GM19372 (cell line): ENCODE data around the gene FN3K.

Source experiments
- ATAC-seq: cut with Tn5 transposase; IDR thresholded peaks from one replicate; pipeline ENCODE4 v1.9.1; 2021; ENCODE audit warnings: mild to moderate bottlenecking, low read depth, moderate library complexity; ENCODE audit not compliant: unreplicated experiment

The FN3K gene

DNA sequence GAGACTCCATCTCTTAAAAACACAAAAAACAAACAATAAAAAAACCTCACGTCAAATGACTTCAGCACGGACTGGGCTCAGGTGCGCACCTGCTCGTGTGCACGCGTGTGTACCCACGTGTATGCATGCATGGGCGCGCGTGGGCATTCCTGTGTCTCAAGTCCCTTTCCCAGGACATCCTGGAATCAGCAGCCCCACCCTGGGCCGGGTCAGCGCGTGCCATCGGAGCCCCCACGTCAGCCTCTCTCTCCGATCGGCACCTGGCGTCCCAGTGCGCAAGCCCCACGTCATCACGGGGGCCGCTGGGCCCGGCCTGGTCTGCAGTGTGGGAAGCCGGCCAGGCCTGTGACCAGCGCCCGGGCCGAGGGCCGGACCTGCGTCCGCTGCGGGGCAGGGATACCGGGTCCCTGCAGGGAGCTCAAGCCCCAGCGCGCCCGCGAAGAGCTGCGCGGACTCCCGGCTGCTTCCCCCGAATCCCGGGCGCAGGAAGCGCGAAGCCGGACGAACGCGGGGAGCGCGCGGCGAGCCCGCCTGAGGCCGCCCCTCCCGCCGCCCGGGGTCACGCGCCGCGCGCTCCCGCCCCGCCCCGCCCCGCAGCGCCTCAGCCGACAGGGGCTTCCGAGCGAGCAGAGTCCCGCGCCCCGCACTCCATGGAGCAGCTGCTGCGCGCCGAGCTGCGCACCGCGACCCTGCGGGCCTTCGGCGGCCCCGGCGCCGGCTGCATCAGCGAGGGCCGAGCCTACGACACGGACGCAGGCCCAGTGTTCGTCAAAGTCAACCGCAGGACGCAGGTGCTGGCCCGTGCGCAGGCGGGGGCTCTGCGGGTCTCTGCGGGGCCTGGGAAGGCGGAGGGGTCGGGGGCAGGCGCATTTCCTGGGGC, at the start of gene FN3K:
TSS of gene FN3K (plus strand) at position 629 of the 880 bp plus-strand sequence. CDS start at position 651, 22 bp downstream.
- ATAC-seq, result no peak

GRCh38 chr17:82686366-82687324, 48.8 kb upstream of the FN3K start:
- ATAC-seq, result no peak

DNA sequence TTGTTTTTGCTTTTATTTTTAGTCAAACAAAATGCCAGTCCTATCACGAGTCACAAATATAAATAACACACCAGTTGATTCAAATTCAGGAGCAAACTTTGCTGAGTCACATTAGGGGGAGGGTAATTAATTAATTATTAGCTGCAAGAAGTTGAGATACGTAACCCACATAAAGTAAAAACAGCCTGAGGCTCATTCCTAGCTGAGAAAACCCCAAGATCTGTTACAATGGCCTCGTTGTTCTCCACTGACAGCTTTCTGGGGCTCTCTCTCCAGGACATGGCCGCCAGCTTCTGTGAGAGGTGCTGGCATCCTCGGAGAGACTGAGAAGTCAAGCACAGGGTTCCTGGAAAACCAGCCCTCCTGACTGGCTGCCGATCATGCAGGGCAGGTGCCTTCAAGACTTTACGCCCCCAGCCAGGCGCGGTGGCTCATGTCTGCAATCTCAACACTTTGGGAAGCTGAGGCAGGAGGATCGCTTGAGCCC, 48.0 kb upstream of the FN3K start:
- ATAC-seq, result no peak

- ATAC-seq, result no peak
Measured at GRCh38 chr17:82687871-82688270, 47.5 kb upstream of the FN3K start.

GRCh38 chr17:82689077-82689476, 46.3 kb upstream of the FN3K start:
- no peak for ATAC-seq

DNA sequence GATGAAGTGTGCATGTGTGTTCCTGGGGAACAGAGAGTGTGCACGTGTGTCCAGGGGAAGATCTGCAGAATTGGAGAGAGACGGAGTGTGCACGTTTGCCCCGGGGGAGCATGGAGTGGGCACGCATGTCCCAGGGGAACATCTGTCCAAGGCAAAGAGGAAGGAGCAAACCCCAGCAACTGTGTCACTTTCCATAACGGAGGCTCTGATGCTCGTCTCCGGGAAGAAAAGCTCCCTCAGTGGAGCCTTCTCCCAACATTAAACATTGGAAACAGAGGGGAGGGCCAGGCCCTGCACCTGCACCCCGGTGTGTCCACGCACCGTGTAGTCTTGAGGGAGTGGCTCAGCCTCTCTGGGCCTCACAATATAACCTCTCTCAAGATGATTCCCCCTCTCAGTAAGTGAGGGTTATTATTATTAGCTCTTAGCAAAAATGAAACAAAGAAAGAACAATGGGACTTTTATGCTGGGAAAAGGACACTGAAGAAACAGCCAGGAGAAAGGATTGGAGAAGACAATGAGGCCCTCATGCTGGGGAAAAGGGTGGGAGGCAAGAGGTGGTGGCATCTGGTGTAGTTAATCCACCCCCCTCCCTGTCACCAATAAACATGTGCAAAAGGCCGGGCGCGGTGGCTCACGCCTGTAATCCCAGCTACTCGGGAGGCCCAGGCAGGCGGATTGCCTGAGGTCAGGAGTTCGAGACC, 44.5 kb upstream of the FN3K start:
- no peak for ATAC-seq

GRCh38 chr17:82691714-82692113, 43.7 kb upstream of the FN3K start:
- no peak for ATAC-seq

DNA sequence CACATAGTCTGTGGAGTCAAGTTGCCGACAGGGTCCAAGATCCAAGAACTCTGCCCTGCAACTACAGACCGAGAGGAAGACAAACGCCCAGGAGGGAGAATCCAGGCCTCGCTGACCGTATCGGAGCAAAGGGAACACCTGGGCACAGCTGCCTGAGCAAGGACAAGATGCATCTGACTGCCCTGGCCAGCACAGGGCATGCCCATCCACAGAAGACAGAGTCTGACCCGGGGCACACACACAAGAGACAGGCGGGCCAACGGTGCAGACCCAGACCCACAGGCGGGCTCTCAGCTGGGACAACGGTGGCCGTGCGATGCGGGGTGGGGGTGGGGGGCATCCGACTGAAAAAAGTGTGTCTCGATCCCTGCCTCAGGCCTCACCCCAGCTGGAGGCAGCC, 43.1 kb upstream of the FN3K start:
- ATAC-seq, result no peak

- ATAC-seq, result no peak
Measured at GRCh38 chr17:82693168-82693867, 42.1 kb upstream of the FN3K start.

DNA sequence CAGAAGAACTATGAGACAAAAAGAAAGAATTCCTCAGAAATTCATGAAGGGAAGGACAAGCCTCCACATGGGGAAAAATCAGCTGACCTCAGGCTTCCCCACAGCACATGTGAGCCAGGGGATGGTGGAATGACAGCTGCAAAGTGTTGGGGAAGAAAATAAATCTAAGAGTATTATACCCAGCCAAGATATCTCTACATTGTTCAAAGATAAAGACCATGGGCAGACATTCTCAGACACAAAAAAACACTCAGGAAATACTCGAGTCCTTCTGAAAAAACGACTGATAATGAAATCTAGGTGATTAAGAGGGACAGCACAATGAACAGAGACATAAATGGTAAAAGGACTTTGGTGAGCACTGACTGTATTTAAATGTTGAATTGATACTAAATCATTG, 40.8 kb upstream of the FN3K start:
- ATAC-seq, result no peak

GRCh38 chr17:82696259-82696658, 39.2 kb upstream of the FN3K start:
- ATAC-seq, result no peak

DNA sequence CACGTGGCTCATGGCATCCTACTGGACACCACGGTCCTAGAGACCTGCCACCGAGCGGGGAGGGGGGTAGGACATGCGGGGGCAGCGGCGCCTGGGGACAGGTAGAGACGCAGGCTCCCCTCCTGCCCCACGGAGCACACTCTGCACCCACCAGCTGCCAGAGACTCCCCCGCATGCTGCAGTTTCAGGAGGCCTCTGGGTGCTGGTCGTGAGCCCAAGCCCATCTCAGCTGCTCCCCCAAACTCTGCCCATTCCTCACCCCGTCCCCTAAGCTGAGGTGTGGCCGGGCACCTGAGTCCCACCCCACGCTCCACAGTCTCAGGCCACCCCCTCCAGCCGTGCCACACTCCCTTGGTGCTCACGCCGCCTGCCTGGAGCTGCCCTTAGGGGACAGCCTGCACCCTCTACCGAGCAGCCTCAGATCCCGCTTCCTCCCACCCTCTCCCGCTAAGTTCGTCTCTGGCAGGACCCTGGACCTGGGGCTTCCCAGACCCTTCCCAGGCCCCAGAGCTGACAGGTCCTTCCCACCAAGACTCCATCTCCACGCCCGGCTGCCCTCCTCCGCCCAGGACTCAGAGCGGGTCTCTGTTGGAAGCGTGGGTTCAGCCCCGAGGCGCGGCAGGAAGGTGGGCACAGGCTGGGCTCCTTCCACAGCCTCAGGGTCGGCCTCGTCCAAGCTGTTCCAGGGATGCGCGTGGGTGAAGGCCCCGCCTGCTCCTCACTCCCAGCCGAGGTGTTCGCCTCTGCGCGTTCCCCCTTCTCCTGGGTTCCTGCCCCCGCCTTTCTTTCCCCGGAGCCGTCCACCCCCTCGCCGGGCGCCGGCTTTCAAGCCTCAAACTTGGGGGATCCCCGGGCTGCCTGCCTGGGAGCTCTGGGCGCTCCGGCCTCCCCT, 38.3 kb upstream of the FN3K start:
- ATAC-seq, result no peak

- ATAC-seq, result no peak
Measured at GRCh38 chr17:82697808-82698064, 37.7 kb upstream of the FN3K start.

- ATAC-seq, result peak; percentile 95
Measured at GRCh38 chr17:82698065-82698973, 37.1 kb upstream of the FN3K start, which contains the start of gene RAB40B. RAB40B (minus strand) TSS chr17:82698698; CDS start chr17:82698596, 102 bp downstream.

GRCh38 chr17:82698974-82699442, 36.4 kb upstream of the FN3K start:
- ATAC-seq, result no peak

GRCh38 chr17:82699551-82699950, 35.9 kb upstream of the FN3K start:
- no peak for ATAC-seq

DNA sequence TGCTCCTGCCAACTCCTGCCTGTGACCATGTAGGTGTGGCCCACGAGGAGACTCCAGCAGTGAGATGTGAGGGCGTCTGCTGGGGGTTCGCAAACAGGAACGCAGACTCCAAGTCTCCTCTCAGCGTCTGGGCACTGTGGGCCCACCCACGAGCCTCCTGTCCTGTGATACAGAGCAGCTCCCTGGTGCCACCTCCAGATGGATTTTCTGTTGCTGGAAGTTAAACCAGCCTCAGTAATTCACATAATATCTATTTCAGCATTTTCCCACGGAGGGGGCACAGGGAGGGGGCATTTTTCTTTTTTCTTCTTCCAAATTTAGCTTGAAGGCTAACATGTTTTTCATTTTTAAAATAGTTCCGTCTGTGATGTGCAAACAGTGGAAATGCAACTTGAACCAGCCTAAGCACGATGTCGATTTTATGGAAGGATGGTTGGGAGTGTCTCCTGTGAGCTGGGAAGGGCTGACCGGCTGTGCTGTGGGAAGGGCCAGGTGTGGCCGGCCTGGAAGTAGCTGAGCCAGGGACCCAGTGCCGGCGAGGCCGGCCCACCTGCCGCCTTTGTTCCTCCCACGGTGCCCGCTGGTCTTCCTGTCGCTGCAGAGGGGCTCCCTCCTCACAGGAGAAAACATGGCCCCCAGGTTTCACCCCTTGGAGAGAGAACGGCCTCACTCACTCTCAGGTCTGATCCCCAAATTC, 33.0 kb upstream of the FN3K start:
- no peak for ATAC-seq
